DMS53 (cell line): ENCODE results near the gene SF3B2.
"Not testable (repeated sequence)": the region's sequence is repeated elsewhere in the genome, so short reads cannot be mapped to it uniquely, and the experiment has no call there.

Source experiments
- DNase-seq: peaks from one replicate; lab custom pipeline; 2025; lab: John Stamatoyannopoulos, UW

The SF3B2 gene

DNA sequence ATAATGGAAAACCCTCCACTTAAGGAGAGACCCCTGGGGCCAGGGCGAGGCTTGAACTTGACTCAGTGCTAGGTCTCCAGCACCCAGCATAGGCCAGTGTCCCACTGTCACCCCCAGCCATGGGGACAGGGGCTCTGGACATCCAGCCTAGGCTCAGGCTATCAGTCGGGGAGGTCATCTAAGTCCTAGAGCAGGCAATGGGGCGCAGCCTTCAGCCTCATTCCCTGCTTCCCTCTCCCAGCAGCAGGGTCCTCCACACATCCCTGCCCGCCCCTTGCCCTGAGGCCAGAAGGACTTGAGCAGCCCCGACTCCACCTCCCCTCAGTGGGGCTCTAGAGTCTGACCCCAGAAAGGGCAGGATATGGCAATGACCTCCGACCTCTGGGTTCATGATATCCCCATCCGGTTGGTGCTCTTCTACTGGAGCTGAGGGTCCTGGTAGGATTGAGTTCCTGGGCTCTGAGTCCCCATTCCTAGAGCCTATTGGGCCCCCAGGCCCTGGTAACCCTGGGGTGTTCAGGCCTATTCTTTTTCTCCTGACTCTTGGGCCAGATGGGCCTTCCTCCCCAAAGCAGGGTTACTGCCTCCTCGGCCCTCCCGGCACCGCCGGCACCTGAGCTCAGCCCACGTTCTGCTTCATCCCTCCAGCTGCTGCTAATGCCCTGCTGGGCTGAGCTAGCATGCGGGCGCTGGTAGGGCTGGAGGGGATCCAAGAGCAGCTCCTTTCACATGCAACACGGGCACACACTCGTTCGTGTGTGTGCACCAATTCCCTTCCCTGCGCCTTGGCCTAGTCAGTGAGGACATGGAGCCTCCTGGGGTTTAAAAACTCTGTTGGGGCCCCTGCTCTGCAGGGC, 36.0 kb upstream of the SF3B2 start:
- DNase-seq, result no peak

DNA sequence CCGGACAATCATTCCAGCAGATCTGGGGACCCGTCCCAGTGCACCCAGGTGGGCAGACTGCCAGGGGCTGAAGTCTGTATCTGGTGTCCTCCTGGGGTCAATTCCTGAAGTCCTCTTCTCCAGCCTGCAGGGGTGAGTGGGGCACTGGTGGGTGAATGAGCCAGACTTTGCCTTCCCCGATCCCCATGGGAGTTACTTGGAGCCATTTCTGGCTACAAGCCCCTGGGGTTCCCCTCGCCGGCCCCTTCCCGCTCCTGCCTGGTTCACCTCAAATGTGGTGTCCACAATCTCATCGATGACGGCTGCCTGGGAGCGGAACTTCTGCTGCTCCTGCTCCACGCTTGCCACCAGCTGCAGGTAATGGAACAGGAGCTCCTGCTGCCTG, 35.4 kb upstream of the SF3B2 start:
- no peak for DNase-seq

GRCh38 chr11:66017321-66017720, 34.8 kb upstream of the SF3B2 start:
- DNase-seq, result no peak

- no peak for DNase-seq
These were observed 32.0 kb upstream of the SF3B2 start for GRCh38 chr11:66020212-66020611.

DNA sequence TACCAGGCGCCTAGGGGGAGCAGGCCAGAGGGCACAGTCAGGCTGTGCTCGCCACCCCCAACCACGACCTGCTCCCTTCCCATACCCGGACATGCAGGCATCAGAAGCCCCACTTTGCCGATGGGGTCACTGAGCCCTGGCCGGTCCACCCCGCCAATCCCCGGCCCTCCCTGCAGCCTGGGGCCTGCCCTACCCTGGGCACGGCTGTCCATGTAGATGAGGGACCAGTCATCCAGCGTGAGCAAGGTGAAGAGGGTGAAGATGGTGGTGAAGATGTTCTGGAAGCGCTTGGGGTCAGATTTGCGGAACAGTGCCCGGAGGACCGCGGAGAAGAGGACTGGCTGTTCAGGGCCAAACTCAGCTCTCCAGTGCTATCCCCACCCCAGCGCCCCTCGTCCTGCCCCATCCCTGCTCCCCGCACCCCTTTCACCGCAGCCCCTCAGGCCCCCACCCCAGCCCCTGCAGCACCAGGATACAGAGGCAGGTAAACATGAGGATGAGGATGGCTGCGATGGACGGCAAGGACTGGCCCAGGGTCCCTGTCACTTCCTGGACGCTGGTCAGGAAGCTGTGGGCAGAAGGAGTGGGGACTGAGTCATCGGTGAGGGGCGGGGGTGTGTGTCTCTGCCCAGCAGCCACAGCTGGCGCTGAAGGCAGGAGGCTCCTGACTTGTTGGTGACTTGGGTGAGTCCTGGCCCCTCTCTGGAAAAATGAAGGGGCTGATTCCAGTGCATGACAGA, 31.4 kb upstream of the SF3B2 start:
- DNase-seq, result peak; percentile 91

GRCh38 chr11:66022401-66023185, 29.6 kb upstream of the SF3B2 start:
- peak; percentile 85 for DNase-seq

- DNase-seq, result not testable (repeated sequence)
These were observed 29.1 kb upstream of the SF3B2 start for GRCh38 chr11:66023186-66023440.

DNA sequence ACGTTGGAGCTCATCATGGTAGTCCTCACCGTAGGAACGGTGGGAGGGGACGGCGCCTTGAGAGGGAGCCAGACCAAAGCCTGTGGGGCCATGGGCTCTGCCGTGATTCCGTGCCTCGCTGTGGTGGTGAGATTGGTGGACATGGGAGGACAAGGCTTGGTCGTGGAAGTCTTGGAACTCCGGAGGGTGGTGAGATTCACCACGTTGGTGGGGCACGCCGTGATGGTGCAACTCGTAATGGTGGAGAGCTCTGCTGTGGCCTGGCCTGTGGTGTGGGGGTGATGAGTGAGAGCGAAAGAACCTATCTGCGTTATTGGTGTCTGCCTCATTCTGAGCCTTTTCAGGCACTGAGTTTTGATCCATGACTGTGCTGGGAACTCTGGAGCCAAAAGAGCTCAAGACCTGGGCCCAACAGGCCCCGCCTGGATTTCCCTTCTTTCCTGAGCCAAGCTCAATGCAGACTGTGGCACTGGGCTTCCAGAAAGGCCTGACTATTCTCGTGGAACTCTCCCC, 26.1 kb upstream of the SF3B2 start, which contains the start of gene CATSPER1:
Gene CATSPER1 (minus strand): TSS at position 463 of the 513 bp plus-strand sequence. CDS start 100 bp downstream, at position 363.
- DNase-seq, result no peak

DNA sequence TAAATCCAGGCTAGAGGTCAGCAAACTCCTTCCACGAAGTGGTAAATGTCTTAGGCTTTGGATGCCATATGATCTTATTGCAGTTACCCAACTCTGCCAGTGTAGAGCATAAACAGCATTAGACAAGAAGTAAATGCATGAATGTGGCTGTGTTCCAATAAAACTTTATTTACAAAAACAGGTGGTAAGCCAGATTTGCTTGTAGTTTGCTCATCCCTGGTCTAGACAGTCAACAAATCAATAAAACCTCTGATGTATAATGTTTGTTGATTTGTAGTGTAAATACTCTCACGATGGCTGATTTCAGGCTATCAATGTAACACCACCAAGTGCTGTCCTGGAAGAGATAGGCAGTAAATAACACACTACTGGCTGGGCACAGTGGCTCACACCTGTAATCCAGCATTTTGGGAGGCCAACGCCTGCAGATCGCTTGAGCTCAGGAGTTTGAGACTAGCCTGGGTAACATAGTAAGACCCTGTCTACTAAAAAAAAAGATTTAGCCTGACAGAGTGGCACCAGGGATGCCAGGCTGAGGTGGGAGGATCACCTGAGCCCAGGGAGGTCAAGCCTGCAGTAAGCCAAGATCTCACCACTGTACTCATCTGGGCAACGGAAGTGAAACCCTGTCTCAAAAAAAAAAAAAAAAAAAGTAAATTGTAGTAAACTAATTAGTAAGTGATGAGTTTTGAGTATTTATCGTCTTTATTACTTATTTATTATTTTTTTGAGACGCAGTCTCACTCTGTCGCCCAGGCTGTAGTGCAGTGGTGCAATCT, 19.0 kb upstream of the SF3B2 start:
- DNase-seq, result peak; percentile 38

DNA sequence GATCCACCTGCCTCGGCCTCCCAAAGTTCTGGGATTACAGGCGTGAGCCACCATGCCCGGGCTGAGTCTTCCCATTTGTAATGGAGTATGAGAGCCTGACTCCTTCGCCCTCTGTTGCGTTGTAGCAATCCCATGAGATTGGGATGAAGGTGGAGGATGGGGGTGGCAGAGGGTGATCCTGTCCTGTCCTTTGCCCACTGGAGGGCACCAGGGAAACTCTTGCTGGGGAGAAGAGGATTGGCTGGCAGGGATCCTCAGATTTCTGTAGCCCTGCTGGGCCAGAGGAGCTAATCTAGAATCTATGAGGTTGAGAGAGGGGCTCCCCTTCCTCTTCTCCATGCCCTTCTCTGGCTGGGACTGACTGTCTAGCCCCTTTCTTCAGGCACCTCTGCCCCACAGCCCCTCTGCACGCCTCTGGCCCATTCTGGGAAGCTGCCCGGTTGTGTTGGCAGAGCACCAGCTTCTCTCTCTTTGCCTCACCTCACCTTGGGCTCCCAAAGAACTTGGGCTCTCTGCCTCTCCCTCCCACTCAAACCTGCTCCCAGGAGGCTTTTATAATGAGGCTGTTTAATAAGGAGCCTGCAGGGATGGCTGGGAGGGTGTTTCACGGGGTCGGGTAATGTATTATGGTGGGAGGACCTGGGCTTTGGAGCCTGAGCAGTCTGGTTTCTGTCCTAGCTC, 16.4 kb upstream of the SF3B2 start:
- DNase-seq, result no peak

DNA sequence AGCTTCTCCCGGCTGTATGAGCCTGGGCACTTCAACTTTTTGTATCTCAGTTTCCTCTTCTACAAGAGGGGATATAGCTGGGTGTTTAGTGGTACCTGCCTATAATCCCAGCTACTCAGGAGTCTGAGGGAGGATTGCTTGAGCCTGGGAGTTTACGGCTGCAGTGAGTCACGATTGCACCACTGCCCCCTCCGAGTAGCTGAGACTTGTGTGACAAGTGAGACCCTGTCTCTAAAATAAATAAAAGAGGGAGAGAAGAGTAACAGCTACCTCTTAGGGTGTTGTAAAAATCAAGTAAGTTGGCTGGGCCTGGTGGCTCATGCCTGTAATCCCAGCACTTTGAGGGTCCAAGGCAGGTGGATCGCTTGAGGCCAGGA, 15.8 kb upstream of the SF3B2 start:
- DNase-seq, result no peak

GRCh38 chr11:66037327-66037726, 14.8 kb upstream of the SF3B2 start:
- no peak for DNase-seq

GRCh38 chr11:66039765-66040164, 12.4 kb upstream of the SF3B2 start:
- no peak for DNase-seq

DNA sequence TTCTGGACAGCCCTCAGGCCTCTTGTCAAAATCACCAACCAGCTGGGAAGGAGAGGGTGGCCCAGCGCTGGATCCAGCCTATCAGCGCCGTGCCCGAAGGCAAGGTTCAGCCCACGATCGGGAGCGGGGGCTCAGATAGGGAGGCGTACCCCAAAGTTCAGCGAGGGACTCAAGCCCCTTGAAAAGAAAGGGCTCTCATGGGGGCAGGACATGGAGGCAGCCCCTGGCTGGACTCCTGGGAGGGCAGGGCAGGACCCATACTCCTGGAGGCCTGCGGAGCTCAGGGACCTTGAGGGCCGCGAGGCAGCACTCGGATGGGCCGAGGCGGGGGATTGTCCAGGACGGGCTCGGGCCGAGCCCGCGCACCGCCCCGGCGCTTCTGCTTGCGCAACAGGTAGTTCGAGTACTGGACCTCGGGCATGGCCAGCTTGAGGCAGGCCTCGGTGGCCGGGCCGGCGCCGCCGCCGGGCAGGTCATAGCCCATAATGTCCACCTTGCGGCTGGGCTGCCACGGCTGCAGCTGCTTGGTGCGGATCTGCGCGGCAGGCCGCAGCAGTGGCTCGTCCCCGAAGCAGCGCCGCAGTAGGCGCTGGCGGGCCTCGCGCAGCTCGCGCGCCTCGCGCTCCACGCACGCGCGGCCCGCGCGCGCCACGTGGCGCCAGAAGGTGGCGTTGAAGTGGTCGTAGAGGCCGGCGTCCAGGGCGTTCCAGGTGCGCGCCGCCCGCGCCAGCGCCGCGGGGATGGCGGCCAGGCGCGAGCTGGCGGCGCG, 9.8 kb upstream of the SF3B2 start:
- no peak for DNase-seq

- DNase-seq, result no peak
These were observed 8.9 kb upstream of the SF3B2 start for GRCh38 chr11:66042996-66043906.

- DNase-seq, result no peak
These were observed 7.4 kb upstream of the SF3B2 start for GRCh38 chr11:66044757-66045156.

DNA sequence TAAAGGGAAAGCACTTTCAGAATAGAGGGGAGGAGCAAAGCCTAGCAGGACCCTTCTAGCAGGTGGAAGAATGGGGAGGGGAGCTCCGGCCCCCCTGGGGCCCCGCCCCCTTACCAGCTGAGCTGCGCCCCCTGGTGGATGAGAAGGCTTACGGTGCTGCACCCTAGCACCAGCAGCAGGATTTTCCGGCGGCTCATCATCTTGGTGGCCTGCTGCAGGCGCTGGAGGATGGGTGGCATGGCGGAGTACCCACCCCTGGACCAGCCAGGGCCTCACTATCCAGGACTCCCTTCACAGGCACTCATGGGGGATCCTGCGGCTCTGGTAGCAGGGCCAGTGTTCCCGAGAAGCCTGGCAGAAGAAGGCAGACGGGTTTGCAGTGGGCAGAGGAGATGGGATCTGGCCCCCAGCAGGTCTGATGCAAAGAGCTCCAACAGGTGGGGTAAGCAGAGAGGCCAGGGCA, 7.0 kb upstream of the SF3B2 start:
- peak; percentile 92 for DNase-seq

- no peak for DNase-seq
These were observed 5.3 kb upstream of the SF3B2 start for GRCh38 chr11:66046901-66047300.
